Cardiac septum (tissue), 1 donor: ENCODE measurements around the gene EIF2S3B. TPM values are rescaled to one million over a fixed set of nuclear protein-coding genes. Genes with fewer than 3 reads are reported as not detected.
"Not testable (repeated sequence)": the region's sequence is repeated elsewhere in the genome, so short reads cannot be mapped to it uniquely, and the experiment has no call there.

Source experiments
- DNase-seq: peaks from one replicate; pipeline ENCODE4 v3.0.0-alpha.2; 2020; ENCODE audit warnings: low spot score
- intact Hi-C: fragments of 100-400 bp; cut with DNase I; formaldehyde crosslinking; loops from one replicate; pipeline ENCODE4 v1.14.0; 2022
- long read RNA-seq: library from polyadenylated mRNA; unstranded; transcript quantifications from one replicate; pipeline ENCODE4 v2.0.0, GENCODE V29; 2021
- total RNA-seq: library from RNA; stranded (reverse); fragmentation: NEBNext Ultra II Directional; extraction: Animal tissue kit (Norgen Biotek cat#: 25700); gene quantifications from one replicate; pipeline ENCODE4 v1.2.1, GENCODE V29; 2021
- donor health status: DM: no; HTN: no; CAD: no.

The EIF2S3B gene
- 0.62 TPM for total RNA-seq
- long read RNA-seq = 0 reads

GRCh38 chr12:10505620-10506019, at the start of gene EIF2S3B:
Gene EIF2S3B (plus strand): TSS chr12:10505890. CDS start chr12:10505903, 13 bp downstream.
- intact Hi-C loops = no loop called here
- peak; percentile 72 for DNase-seq

GRCh38 chr12:10456856-10457255, 48.8 kb upstream of the EIF2S3B start:
- intact Hi-C loops = no loop called here
- DNase-seq = no peak

- intact Hi-C loops = no loop called here
- no peak for DNase-seq
Measured at GRCh38 chr12:10457760-10458159, 47.9 kb upstream of the EIF2S3B start.

GRCh38 chr12:10466311-10466710, 39.4 kb upstream of the EIF2S3B start:
- intact Hi-C loops = no loop called here
- DNase-seq = no peak

- no peak for DNase-seq
- intact Hi-C loops = no loop called here
Measured at GRCh38 chr12:10469701-10470100, 36.0 kb upstream of the EIF2S3B start.

GRCh38 chr12:10472808-10473207, 32.9 kb upstream of the EIF2S3B start:
- DNase-seq, intact Hi-C loops: not testable (repeated sequence)

GRCh38 chr12:10481901-10482300, 23.8 kb upstream of the EIF2S3B start:
- DNase-seq, intact Hi-C loops: not testable (repeated sequence)

- intact Hi-C loops, DNase-seq: not testable (repeated sequence)
Measured at GRCh38 chr12:10487328-10487727, 18.4 kb upstream of the EIF2S3B start.

- intact Hi-C loops = no loop called here
- no peak for DNase-seq
Measured at GRCh38 chr12:10491766-10492165, 13.9 kb upstream of the EIF2S3B start.

- no peak for DNase-seq
- intact Hi-C loops = no loop called here
Measured at GRCh38 chr12:10497602-10498001, 8.1 kb upstream of the EIF2S3B start.

GRCh38 chr12:10498042-10498441, 7.6 kb upstream of the EIF2S3B start:
- no peak for DNase-seq
- intact Hi-C loops = no loop called here

- intact Hi-C loops = no loop called here
- DNase-seq = no peak
Measured at GRCh38 chr12:10501030-10501429, 4.7 kb upstream of the EIF2S3B start.

GRCh38 chr12:10503460-10503859, 2.2 kb upstream of the EIF2S3B start:
- DNase-seq = no peak
- intact Hi-C loops = no loop called here

GRCh38 chr12:10511756-10512355, 6.2 kb downstream of the EIF2S3B start:
- DNase-seq = no peak
- intact Hi-C loops = no loop called here

- DNase-seq = no peak
- intact Hi-C loops = no loop called here
Measured at GRCh38 chr12:10512798-10513197, 7.1 kb downstream of the EIF2S3B start.

- DNase-seq = no peak
- intact Hi-C loops = no loop called here
Measured at GRCh38 chr12:10521555-10521954, 15.9 kb downstream of the EIF2S3B start.

- intact Hi-C loops = no loop called here
Measured at GRCh38 chr12:10528174-10528953, 22.7 kb downstream of the EIF2S3B start.

GRCh38 chr12:10529603-10530002, 23.9 kb downstream of the EIF2S3B start:
- intact Hi-C loops = no loop called here
- DNase-seq = no peak

More at GRCh38 chr12:10528174-10528953, 22.7 kb downstream of the EIF2S3B start:
- DNase-seq = no peak

- intact Hi-C loops = no loop called here
- DNase-seq = no peak
Measured at GRCh38 chr12:10537721-10538120, 32.0 kb downstream of the EIF2S3B start.

- no peak for DNase-seq
- intact Hi-C loops = no loop called here
Measured at GRCh38 chr12:10540776-10541205, 35.1 kb downstream of the EIF2S3B start.

GRCh38 chr12:10543499-10543898, 37.8 kb downstream of the EIF2S3B start:
- DNase-seq = no peak
- intact Hi-C loops = no loop called here
